ENCODE data around the gene IRGM. TPM values are rescaled to one million over a fixed set of nuclear protein-coding genes. Genes with fewer than 3 reads are reported as not detected.

The IRGM gene
- total RNA-seq, 1 experiment from 2014 or later = 0.13 TPM

- no peak overlapping the region for H2AK5ac ChIP-seq (ENCODE audit: insufficient read length, low read length)
- no peak overlapping the region for H2BK20ac ChIP-seq (ENCODE audit: low read depth, low read length, poor library complexity, severe bottlenecking)
- no peak overlapping the region for H2BK120ac ChIP-seq (ENCODE audit: low read depth, low read length, poor library complexity, severe bottlenecking)
- H2BK15ac ChIP-seq (ENCODE audit: low read depth, low read length) = no peak overlapping the region
- peaks cover under 1 to 13% (median under 1%) of the 10 kb centered on the region in 3 experiments; a peak in 5 of 7 replicates for H3K36me3 Mint-ChIP-seq (ENCODE audit: insufficient read depth in 1 of 3, low read depth in 3 of 3)
- H3K79me2 ChIP-seq (ENCODE audit: insufficient read depth, low read length) = no peaks in the 10 kb centered on the region
- no peak overlapping the region for H3T11ph ChIP-seq (ENCODE audit: low read length)
- no peak overlapping the region for H3K56ac ChIP-seq (ENCODE audit: insufficient read length, low read depth, low read length)
- H3K9ac ChIP-seq (ENCODE audit: extremely low read depth, insufficient read length, low read length) = no peak overlapping the region
- H4K8ac ChIP-seq (replicated peaks; ENCODE audit: insufficient read length, low read depth, low read length) = no peak overlapping the region
- H2BK5ac ChIP-seq (ENCODE audit: insufficient read length, low read length) = no peak overlapping the region
- no peak overlapping the region for H4K5ac ChIP-seq (ENCODE audit: insufficient read length, low read depth, low read length)
- H3K9me3 Mint-ChIP-seq = peaks cover 19 to 29% of the 10 kb centered on the region in 2 experiments
- DNase-seq = no peak
- H4K20me1 ChIP-seq (ENCODE audit: control insufficient read depth, insufficient read depth, insufficient read length) = no peaks in the 10 kb centered on the region
- H3K4me1 Mint-ChIP-seq = peaks cover 8 to 10% of the 10 kb centered on the region in 2 experiments; a peak in 3 of 4 replicates
- no peak overlapping the region for H3K27ac ChIP-seq (ENCODE audit: insufficient read length, low read depth, low read length)
- H3K27me3 Mint-ChIP-seq (ENCODE audit: low read depth) = peaks cover 18% of the 10 kb centered on the region
- H3K18ac ChIP-seq (ENCODE audit: insufficient read length, low read depth, low read length) = no peak overlapping the region
- no peak overlapping the region for H4K91ac ChIP-seq (ENCODE audit: insufficient read length, low read depth, low read length)
- peak overlapping the region in 1 of 3 experiments; percentile 45; a peak in 1 of 7 replicates for H3K27ac Mint-ChIP-seq
- H3K4me3 Mint-ChIP-seq = no peak overlapping the region
- H3K9me3 ChIP-seq (ENCODE audit: control insufficient read depth, low read depth, low read length) = no peaks in the 10 kb centered on the region
- H3K4ac ChIP-seq (ENCODE audit: low read depth, low read length) = no peak overlapping the region
- no peaks in the 10 kb centered on the region for H3K4me1 ChIP-seq (ENCODE audit: insufficient read depth, low read length)
- H3K4me2 ChIP-seq (ENCODE audit: insufficient read depth, insufficient read length, low read length) = no peak overlapping the region
- no peak overlapping the region for H2AFZ ChIP-seq (ENCODE audit: low read length)
- H3K23ac ChIP-seq (ENCODE audit: insufficient read length, low read depth, low read length) = no peak overlapping the region
- TF ChIP-seq CTCF (conservative IDR thresholded peaks at IDR 0.05) = no peak
- H3K27me3 ChIP-seq (ENCODE audit: insufficient read depth, low read length) = no peaks in the 10 kb centered on the region
- H3K23me2 ChIP-seq (ENCODE audit: insufficient read length, low read depth, low read length, poor library complexity, severe bottlenecking) = no peaks in the 10 kb centered on the region
- no peak overlapping the region for H2BK12ac ChIP-seq (ENCODE audit: insufficient read length, low read depth, low read length)
- no CpG with 5 or more reads among the region's 5 CpGs for WGBS (ENCODE audit: extremely low coverage, insufficient read length, low lambda C conversion rate)
- H3K14ac ChIP-seq (ENCODE audit: insufficient read depth, low read length) = no peak overlapping the region
- H3K79me1 ChIP-seq (ENCODE audit: insufficient read depth, low read depth, low read length, poor library complexity, severe bottlenecking) = no peaks in the 10 kb centered on the region
Measured at GRCh38 chr5:150836064-150836463, 10.3 kb upstream of the IRGM start.
